ENCODE data around the gene RMP24.

RMP24 gene

GRCh38 chr18:35968278-35968880 is 4.1 kb upstream of the RMP24 start:
- no peak overlapping the region for H3K4me3 ChIP-seq (ENCODE audit: low read depth, poor library complexity, severe bottlenecking)
- intact Hi-C loops (cut with DNase I; ENCODE audit: low total_unique reads), result no loop called here
- no peak for DNase-seq (ENCODE audit: low spot score in 2 of 2)
- TF ChIP-seq POLR2A (IDR thresholded peaks at IDR 0.05) (no peak), CTCF (IDR thresholded peaks at IDR 0.05) (no peak)
- WGBS, 2 donors, result 58 to 67% methylated on average over 9 of the region's 9 CpGs

GRCh38 chr18:35969676-35970075 is 2.8 kb upstream of the RMP24 start:
- no peak for DNase-seq (ENCODE audit: low spot score in 2 of 2)
- no peak for TF ChIP-seq POLR2A (IDR thresholded peaks at IDR 0.05)
- no peak for TF ChIP-seq CTCF (IDR thresholded peaks at IDR 0.05)
- intact Hi-C loops (cut with DNase I; ENCODE audit: low total_unique reads), result no loop called here
- H3K4me3 ChIP-seq (ENCODE audit: low read depth, poor library complexity, severe bottlenecking), result no peak overlapping the region

GRCh38 chr18:35971661-35972196 is 750 bp upstream of the RMP24 start:
- DNase-seq (ENCODE audit: low spot score in 2 of 2), result no peak
- TF ChIP-seq CTCF (IDR thresholded peaks at IDR 0.05) (no peak), POLR2A (IDR thresholded peaks at IDR 0.05) (no peak)
- 13 to 20% methylated on average over 15 of the region's 15 CpGs for WGBS, 2 donors
- intact Hi-C loops (cut with DNase I; ENCODE audit: low total_unique reads), result no loop called here
- H3K4me3 ChIP-seq (ENCODE audit: low read depth, poor library complexity, severe bottlenecking), result peak overlapping the region; percentile 57

GRCh38 chr18:35973650-35974049 is 1.2 kb downstream of the RMP24 start:
- WGBS, 2 donors, result 86 to 91% methylated on average over 12 of the region's 12 CpGs
- TF ChIP-seq POLR2A (IDR thresholded peaks at IDR 0.05) (no peak), CTCF (IDR thresholded peaks at IDR 0.05) (no peak)
- intact Hi-C loops (cut with DNase I; ENCODE audit: low total_unique reads), result no loop called here
- no peak for DNase-seq (ENCODE audit: low spot score in 2 of 2)
- H3K4me3 ChIP-seq (ENCODE audit: low read depth, poor library complexity, severe bottlenecking), result no peak overlapping the region

- WGBS, 2 donors, result 71% methylated on average over 3 of the region's 3 CpGs
- no peak for DNase-seq (ENCODE audit: low spot score in 2 of 2)
- no peak overlapping the region for H3K4me3 ChIP-seq (ENCODE audit: low read depth, poor library complexity, severe bottlenecking)
- intact Hi-C loops (cut with DNase I; ENCODE audit: low total_unique reads), result no loop called here
- TF ChIP-seq CTCF (IDR thresholded peaks at IDR 0.05) (no peak), POLR2A (IDR thresholded peaks at IDR 0.05) (no peak)
These were observed 1.7 kb downstream of the RMP24 start for GRCh38 chr18:35974181-35974580.

GRCh38 chr18:35979112-35979511 is 6.6 kb downstream of the RMP24 start:
- H3K4me3 ChIP-seq (ENCODE audit: low read depth, poor library complexity, severe bottlenecking), result no peak overlapping the region
- no peak for DNase-seq (ENCODE audit: low spot score in 2 of 2)
- TF ChIP-seq POLR2A (IDR thresholded peaks at IDR 0.05) (no peak), CTCF (IDR thresholded peaks at IDR 0.05) (no peak)
- intact Hi-C loops (cut with DNase I; ENCODE audit: low total_unique reads), result no loop called here
